HG02759 (cell line): Measurements from ENCODE around the gene FCER1G.

Source experiments
- ATAC-seq: cut with Tn5 transposase; IDR thresholded peaks from one replicate; pipeline ENCODE4 v1.9.1; 2021; ENCODE audit warnings: mild to moderate bottlenecking, moderate library complexity; ENCODE audit not compliant: unreplicated experiment

Gene FCER1G

DNA sequence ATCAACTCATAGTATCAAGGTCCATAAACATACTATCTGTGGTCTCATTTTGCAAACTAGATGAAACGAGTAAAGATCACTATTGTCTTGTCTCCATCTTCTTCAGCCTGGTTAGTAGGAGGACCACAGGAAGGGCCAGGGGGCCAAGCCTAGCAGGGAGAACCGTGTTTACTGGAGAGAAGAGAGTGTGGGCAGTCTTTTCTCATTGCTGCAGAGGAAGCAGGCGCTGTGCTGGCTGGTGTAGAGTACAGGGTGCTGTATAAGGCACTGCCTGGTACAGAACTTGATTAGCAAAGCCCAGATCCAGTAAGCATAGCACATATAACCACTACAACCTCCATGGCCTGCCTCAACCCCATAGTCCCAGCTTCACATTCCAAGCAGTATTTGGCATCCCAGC lies 27.8 kb upstream of the FCER1G start:
- ATAC-seq: no peak

DNA sequence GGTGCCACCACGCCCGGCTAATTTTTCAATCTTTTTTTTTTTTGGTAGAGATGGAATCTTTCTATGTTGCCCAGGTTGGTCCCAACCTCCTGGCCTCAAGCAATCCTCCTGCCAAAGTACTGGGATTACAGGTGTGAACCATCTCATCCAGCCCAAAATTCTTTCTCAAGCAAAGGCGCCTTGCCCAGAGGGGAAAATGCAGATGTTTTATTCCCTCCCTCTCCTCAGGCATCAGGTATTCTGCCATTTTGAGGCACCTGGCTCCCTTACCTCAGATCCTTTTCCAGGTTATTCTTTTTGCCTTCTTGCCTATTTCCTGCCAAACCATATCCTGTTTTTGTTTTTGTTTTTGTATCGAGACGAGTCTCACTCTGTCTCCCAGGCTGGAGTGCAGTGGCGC lies 26.7 kb upstream of the FCER1G start:
- no peak for ATAC-seq

DNA sequence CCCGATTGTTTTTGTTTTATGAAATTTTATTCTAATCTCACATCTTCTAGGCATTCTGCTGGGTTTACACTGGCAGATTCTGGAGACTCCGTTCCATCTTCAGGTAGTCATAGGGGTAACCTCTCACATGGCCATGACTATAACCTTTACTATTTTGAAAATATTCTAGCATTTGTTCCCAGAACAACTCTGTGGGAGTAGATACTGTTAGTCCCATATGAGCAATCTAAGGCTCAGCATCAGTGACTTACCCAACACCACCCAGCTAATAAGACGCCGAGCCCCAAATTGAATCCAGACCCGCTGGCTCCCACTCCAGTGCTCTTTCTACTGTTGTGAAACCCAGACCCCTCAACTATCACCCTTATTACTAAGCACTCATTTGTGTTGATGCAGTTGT lies 26.1 kb upstream of the FCER1G start:
- ATAC-seq: no peak

DNA sequence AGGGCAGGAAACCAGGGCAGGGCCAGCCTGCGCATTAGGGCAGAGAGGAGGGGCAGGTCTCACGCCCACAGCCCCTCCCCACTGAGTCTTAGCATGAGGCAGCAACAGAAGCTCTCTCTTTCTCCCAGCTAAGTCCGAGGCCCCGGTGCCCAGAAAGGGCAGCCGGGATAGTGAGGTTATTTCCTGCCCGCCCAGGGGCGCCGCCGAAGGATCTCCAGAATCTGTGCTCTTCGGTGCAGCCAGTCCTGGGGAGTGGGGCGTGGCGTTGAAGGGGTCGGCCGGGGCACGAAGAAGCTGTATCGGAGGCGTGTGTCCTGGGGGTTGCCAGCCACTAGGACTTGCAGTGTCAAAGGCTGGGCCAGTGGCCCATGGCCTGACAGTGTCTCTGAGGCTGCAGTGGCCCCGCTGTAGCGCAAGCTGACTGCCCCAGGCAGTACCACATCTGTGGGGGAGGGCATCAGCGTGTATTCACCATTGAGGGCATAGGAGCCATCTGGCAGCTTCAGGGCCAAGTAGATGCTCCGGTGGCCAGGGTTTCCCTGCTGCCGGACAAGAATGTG lies 24.1 kb upstream of the FCER1G start:
- ATAC-seq: no peak

DNA sequence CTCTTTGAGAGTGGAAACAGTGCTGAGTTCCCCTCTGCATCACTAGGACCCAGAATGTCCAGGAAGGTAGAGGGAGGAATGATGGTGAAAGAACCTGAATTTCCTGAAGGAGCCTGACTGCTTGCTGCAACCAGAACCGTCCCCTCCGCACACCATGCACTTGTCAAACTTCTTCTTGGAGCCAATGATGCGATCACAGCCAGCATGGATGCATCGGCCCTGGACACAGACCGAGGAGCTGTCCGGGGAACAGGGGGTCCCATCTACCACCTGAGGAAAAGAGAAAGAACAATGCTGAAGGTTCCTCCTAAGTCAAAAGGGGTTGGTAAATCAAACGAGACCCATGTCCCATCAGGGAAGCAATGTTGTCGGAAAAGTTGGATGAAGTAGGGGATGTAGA lies 23.1 kb upstream of the FCER1G start:
- no peak for ATAC-seq

DNA sequence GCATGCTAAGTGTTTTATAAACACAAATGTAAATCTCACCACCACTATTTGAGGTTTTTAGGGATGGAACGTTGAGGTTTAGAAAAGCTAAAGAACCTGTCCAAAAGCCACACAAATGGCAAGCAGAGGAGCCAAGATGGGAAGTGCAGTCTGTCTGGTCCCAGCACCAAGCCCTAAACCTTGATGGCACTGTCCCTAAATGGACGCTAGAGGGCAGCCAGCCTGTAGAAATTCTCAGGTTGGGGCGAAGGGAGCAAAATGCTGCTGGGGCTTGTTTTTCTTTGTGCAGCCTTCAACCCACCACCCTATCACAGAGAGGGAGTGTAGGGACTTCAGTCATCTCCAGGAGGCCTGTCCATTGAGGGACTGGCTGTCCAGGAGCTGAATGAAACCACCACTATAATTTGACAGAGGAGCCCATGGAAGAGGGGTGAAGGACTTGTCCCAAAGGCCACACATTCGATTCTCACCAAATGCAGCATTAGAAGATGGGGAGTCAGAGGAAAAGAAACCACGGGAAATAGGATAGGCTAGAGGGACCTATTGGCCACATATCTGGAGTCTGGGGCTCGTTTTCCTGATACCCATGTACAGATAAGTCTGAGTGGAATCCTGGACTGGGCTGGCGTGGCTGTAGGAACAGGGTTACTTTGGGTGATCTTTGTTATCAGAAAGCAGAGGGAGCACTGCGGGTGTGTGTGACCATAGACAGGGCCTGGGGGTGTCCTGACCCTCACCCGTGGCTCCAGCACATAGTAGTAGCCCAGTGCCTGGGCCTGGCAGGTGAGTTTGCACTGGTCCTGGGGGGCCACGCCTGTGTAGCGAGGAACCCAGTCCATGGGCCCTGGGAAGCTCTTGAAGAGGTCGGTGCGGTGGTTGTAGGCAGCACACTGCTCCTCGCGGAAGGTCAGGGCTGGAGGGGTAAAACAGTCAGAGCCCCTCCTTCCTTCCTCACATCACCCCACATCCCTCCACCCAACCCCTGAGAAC lies 22.3 kb upstream of the FCER1G start:
- peak; percentile 61 for ATAC-seq

DNA sequence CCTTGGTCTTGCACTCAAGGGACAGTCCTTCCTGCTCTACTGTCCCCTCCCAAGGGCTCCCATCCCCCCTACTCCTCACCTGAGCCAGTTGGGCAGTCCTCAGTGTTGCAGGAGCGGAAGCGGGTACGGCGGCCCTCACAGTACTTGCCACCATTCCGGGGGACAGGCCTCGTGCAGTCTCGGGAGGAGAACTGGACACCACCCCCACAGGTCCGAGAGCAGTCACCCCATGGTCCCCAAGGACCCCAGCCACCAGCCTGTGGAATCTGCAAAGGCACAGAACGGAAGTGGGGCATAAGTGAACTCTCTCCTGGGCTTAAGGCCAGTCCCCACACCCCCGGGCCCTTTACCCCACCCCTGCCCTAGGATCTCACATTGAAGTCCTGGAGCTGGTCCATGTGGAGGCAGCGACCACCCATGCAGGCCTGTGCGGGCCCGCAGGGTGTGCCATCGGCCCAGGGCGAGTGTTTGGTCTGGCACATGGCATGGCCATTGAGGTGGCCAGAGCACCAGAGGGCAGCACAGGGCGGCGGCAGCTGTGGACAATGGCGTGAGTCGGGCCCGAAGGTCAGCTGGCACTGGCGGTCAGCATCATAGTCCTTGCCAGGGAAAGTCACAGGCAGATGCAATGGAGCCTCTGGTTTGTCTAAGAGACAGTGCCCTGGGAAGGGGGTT lies 21.4 kb upstream of the FCER1G start:
- ATAC-seq: no peak

DNA sequence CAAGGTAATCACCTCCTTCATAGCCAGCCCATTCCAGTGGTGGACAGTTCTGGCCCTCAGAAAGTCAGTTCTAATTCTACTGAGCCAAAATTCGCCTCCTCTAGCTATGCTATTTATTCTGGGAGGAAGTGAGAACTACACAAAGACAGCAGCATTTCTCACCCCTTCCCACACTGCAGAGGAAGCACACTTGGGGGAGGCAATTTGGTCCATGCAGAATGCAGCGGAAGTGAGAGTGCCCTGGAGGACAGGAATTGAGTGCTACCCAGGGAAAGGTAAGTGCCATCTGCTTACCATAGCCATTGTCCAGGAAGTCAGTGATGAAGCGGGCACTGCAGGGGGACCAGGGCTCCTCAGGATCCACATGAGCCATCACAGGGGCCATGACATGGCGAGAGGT lies 19.9 kb upstream of the FCER1G start:
- peak; percentile 66 for ATAC-seq

DNA sequence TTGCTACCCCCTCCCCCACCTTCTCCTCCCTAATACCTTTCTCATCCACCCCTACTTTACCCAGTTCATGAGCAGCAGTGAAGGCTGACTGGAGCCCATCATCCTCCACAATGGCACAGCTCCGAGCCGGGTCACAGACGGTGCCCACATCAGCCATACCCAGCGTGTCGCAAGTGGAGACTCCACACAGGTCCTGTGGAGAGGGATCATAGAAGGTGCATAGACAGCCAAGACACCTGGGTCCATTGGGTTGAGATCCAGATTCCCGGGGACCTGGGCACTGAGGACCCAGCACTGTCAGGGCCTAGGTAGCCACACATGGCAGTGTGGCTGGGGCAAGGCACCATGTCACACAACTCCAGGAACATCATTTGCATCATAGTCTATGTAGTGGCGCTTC lies 19.0 kb upstream of the FCER1G start:
- no peak for ATAC-seq

DNA sequence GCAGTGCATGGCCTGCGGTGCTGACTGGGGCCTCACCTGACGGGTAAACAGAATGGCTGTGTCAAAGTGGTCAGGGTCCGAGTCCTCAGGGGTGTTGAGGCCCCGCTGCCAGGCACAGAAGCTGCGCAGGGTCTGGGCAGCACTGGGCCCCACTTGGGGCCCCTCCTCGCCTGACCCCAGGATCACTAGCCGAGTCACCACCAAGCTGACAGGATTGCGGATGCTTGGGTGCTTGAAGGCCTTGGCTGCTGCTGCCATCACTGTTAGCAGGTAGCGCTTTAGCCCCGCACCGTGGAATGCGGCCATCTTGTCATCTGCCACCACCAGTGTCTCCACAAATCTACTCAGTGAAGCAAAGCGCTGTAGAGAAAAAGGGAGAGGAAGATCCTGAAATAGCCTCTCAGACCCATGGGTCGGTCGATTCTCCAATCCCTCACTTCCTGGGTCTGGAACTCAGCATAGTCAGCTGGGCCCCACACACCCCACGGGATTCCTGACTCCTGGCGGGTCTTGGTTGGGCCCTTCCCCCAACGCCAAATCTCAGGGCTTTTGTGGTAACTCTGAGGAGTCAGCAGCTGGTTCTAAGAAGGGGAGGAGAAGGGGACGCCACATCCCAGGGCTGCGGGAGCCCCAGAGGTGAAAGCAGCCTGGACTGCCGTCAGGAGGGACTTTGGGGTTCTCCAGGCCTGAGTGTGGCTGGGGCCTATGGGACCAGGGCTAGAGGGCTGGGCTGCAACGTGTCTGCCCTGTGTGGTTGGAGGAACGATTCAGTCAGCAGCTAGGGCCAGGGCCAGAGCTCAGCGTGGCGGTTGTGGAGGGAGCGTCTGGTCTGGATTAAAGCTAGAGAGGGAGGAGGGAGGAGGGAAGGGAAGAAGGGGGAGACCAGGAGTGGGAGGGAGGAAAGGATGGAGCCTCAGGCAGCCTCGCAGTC lies 18.3 kb upstream of the FCER1G start:
- ATAC-seq: no peak

DNA sequence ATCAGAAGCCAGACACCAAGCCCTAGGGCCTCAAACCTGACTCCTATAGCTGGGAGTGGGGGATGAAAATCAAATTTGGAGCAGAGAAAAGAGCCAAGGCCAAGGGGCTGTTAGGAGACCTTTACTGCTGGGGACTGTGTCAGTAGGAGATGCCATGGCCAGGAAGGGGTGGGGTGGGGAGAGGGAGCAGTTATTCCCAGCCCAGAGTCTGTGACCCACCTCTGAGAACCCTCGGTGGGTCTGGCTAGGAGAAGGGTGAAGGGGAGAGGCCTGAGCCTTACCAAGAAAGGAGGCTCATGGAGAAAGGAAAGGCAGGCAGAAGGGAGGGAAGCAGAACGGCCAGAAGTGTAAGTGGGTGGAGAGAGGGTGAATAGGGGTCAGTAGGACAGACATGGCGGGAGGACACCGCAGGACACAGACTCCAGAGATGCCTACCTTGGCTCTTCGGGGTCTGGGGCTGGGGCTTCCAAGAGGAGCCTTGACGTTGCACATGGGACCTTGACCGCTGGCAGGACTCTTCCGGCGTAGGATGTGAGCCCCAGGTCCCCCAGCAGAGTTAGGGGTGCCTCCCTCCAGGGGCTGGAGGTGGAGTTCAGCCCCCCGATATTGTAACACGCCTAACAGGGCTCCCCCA lies 17.4 kb upstream of the FCER1G start:
- no peak for ATAC-seq

DNA sequence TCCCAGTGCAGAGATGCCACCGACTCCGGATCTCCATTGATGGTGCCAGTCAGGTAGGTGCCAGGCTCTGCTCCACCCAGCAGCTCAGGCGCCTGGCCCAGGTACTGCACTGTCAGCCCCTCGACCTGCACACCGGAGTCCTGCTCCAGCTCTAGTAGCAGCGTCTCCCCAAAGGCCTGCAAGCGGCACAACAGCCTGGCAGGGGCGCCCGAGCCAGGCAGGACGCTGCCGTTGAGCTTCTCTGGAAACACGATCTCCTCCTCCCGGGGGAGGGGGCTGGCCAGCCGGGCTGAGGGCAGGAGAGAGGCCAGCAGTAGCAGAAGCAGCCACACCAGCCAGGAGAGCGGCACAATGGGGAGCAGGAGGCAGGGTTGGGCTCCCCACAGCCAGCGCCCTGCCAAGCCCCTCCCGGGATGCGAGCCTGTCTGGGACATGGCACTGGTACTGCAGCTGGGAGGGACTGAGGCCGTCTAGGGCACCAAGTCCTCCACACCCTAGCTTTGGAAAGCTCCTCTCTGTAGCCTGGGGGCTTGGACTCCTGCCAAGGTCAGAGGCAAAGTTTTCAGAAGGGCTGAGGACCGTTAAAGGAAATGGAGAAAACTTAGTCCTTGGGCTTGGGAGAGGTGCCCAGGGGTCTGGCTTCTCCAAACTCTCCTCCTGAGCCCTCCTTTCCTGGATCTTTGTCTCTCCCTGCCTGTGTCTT lies 16.8 kb upstream of the FCER1G start:
- ATAC-seq: no peak

DNA sequence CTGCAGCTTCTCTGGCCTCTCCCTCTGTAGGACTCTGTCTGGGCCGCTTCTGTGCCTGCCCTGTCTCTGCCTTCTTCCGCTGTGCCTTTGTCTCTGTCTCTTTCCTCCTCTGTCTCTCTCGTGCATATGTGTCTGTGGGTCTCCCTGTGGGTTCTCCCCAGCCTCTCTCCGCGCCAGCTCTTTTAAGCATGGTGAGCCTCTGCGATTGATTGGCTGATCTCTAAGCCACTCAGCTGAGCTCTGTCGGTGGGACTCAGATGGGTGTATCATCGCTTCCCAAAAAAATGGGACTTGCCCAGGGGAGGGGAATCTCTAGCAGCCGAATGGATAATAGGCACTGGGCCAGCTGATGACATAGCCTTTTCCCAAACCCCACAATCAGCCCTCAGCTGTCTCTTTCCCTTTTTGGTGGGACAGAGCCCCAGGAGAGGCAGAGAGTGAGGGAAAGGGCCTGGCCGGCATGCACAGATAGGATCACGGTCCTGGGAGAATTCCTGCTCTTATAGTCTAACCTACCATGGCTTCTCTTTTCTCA lies 16.1 kb upstream of the FCER1G start, which contains the start of gene ADAMTS4:
Gene ADAMTS4 (minus strand): TSS at position 158 of the 535 bp plus-strand sequence. CDS start 427 bp downstream, outside the sequence.
- no peak for ATAC-seq

DNA sequence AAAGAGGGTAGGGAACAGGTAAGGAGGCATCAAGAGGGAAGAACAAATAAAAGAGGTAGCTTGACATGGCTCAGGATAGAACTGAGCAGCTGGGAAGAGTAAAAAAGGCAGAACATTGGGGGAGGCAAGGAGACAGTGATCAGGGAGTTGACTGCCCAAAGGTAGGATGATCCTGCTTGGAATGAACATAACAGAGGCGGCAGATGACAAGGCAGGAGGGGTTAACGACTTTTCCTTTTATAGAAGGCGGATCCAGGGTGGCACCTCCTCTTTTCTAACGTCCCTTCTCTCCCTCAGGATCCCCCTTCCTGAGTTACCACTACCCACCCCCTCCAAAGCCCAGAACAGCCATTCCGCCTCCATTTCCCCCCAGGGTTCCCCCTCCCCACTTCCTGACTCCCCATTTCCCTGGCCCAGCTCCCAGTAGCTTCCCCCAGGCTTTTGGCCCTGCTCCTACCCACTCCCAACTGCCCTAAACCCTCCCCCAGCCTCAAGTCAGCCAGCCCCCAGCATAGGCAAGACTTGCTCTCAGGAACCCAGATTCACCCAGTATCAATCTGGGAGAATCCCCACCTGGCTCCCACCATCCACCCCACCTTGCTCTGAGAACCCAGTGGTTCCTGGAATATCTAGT lies 15.5 kb upstream of the FCER1G start:
- ATAC-seq: no peak

DNA sequence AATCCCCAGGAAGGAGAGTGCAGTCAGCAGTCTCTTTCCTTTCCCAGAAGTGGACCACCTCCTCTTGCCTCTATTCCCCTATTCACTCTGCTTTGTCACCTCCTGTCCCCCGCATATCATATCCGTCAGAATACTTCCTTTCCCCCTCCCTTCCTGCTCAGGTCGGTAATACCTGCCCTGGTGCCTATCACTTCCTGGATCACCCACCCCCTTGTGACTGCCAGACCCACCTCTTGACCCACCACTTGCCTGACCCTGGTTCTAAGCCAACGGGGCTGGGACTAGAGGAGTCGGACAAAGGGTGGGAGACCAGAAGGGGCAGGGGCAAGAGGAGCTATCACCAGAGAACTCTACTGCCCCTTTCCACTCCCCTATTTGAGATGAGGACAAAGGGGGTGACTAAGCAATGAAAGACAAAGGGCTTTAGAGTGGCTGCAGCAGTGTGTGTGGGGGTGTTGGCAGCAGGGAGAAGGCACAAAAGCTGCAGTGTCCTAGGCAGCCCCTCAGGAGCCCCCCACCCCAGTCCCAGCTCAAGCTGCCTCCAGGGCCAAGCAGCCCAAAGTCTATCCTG lies 14.6 kb upstream of the FCER1G start:
- ATAC-seq: no peak

DNA sequence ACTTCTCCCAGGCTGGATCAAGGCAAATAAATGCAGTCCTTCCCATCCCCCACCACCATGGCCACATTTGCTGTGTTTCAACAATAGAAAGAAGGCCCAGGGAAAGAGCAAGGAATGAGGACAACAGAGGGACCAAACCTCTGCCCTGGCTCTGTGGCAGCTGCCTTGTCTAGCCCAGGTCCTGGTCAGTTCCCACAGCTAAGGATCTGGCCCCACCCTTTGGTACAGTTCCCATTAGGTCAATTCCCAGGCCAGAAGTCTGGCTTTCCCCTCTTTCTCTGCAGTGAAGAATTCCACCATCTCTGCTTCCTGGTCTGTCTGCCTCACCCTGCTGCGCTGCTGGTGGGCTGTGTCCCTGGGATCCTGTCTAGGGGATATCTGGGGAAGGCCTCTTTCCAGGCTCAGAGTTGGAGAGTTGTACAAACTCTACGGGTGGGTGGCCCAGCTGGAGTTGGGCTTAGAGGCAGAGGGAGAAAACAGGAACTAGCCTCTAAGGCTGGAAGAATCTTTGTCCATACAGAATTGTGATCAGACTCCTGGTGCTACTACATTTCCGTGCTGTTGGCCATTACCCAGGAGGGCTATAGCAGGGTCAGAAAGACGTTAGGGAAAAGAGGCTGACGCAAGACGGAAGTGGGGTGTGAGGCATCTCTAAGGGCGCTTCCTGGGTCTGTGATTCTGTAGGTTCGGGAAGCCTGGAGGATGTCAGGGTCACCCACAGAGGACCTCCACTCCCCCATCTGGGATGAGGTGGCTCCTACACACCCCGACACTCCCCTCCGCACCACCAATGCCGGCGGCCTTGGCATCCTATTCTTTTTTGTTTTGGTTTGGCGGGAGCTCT lies 13.9 kb upstream of the FCER1G start:
- no peak for ATAC-seq

DNA sequence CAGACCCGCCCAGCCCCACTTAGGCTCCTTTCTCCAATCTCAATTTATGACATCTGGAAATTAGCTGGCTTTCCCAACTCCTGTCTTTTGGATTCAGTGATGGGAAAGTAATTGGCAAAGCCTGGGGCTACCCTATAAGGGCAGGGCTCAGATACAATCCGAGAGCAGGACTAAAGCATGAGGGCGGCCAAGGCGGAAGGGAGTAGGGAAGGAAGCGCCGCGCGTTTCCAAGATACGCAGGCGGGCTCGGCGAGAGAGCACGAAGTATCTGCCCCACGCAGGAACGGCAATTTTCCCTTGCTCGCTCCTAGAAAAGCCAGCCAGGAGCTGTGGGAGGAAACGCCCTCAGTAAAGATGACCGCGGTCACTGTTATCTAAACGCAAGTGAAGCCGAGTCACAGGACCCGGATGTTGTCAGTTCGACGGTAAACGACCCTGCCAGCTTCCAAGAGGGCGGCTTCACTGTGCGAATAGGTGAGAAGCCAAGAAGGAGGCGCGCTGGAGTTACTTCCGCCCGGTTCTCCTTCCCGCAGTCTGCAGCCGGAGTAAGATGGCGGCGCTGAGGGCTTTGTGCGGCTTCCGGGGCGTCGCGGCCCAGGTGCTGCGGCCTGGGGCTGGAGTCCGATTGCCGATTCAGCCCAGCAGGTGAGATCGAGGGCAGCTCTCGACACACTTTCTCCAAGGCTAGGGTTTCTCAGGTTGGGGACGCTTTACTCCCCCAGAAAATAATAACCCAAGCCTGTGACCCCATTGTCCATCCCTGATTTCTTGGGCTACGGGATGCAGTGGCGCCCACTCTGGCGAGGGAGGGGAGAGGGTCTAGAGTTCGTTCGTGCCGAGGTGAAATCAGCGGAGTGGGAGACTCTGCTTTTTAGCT lies 13.0 kb upstream of the FCER1G start, which contains the start of gene NDUFS2:
Gene NDUFS2 (plus strand): TSS at position 532 of the 877 bp plus-strand sequence. CDS start 19 bp downstream, at position 551.
- ATAC-seq: peak; percentile 97
